ENCODE results near the gene CCDC82. TPM values are rescaled to one million over a fixed set of nuclear protein-coding genes. Genes with fewer than 3 reads are reported as not detected.

Gene CCDC82
- total and polyA plus RNA-seq, 2 of the 4 experiments (the other 2 are of a cell fraction): 4.1 to 9.4 TPM

DNA sequence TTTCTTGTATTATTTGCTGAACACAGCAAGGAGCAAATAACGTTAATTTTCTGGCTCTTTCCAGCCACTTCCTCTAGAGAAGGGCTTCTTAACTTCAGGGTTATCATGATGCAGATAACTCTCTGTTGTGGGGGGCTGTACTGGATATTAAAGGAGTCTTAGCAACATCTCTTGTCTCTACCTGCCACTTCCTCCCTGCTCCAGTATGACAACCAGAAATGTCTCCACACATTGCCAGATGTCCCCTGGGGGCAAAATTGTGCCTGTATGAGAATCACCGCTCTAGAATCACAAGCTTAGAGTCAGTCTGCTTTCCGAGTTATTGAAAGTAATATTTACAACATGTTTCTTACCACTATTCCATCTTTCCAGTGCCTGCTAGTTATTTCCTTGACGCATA, 6.9 kb upstream of the CCDC82 start:
- H2AFZ ChIP-seq (replicated peaks; ENCODE audit: low read length, poor library complexity): no peak overlapping the region
- no peak overlapping the region for H3K18ac ChIP-seq (ENCODE audit: low read depth, low read length)
- H3K14ac ChIP-seq (replicated peaks; ENCODE audit: low read depth, low read length): no peak overlapping the region
- H3K27ac ChIP-seq (ENCODE audit: insufficient read depth, low read length): no peak overlapping the region
- H2AK9ac ChIP-seq (replicated peaks; ENCODE audit: low read depth, low read length, poor library complexity): no peak overlapping the region
- H3K9me1 ChIP-seq (ENCODE audit: insufficient read depth, low read length): no peaks in the 10 kb centered on the region
- CTCF ChIA-PET: no interaction called here
- H4K5ac ChIP-seq (ENCODE audit: low read depth, low read length): no peak overlapping the region
- peaks cover 3 to 10% of the 10 kb centered on the region in 2 experiments for H3K79me1 ChIP-seq (ENCODE audit: low read depth in 1 of 2, low read length in 2 of 2)
- no peak overlapping the region for H3K9ac ChIP-seq (ENCODE audit: low read depth, low read length)
- no peaks in the 10 kb centered on the region for H3K4me1 ChIP-seq (ENCODE audit: control insufficient read depth, insufficient read depth, low read length)
- DNase-seq (no peak), ATAC-seq (ENCODE audit: low read depth) (no peak)
- H3K36me3 ChIP-seq (ENCODE audit: control insufficient read depth, insufficient read depth, low read length): no peaks in the 10 kb centered on the region
- no peaks in the 10 kb centered on the region for H4K20me1 ChIP-seq (ENCODE audit: insufficient read depth, low read length)
- H4K91ac ChIP-seq (ENCODE audit: insufficient read depth, low read depth, low read length): no peak overlapping the region
- H2BK5ac ChIP-seq (ENCODE audit: low read depth, low read length, poor library complexity, severe bottlenecking): no peak overlapping the region
- H3K4me3 ChIP-seq (ENCODE audit: insufficient read depth, low read depth, low read length): no peak overlapping the region
- no peak overlapping the region for H3K4ac ChIP-seq (ENCODE audit: low read depth, low read length)
- no peak overlapping the region for H3K56ac ChIP-seq (ENCODE audit: extremely low read depth, insufficient read depth, low read length)
- H4K8ac ChIP-seq (ENCODE audit: low read depth in 2 of 2, low read length in 2 of 2): no peak overlapping the region
- H2BK120ac ChIP-seq (ENCODE audit: low read depth, low read length): no peak overlapping the region
- in situ Hi-C loops (cut with MboI; ENCODE audit: low sequenced_read_pairs): loop anchor here (10.0 kb wide), 1 partner anchor 552 kb away; no protein-coding TSS in a partner anchor
- H3K4me2 ChIP-seq (ENCODE audit: low read depth, low read length): no peak overlapping the region
- no peak overlapping the region for H3K23ac ChIP-seq (ENCODE audit: low read depth, low read length)
- H3K9me3 ChIP-seq (ENCODE audit: control insufficient read depth, insufficient read depth, low read length): no peaks in the 10 kb centered on the region
- BruUV-seq (replicated peaks): no TSS peak
- intact Hi-C loops (cut with micrococcal nuclease): no loop called here
- no CpG with 5 or more reads among the region's 4 CpGs for WGBS, 2 experiments (ENCODE audit: extremely low coverage in 2 of 2, insufficient read length in 1 of 2)
- dilution Hi-C loops (cut with HindIII; ENCODE audit: low sequenced_read_pairs, unreplicated experiment): no loop called here
- H3K27me3 ChIP-seq (ENCODE audit: control insufficient read depth, insufficient read depth, low read length): no peaks in the 10 kb centered on the region; the same call in none of the 2 replicates
- no peak overlapping the region for H2BK20ac ChIP-seq (ENCODE audit: low read depth, low read length)
- TF ChIP-seq RAD21 (IDR thresholded peaks at IDR 0.05; ENCODE audit: low read length) (no peak), CEBPB (IDR thresholded peaks at IDR 0.05; ENCODE audit: low read depth, low read length) (no peak), CHD1 (IDR thresholded peaks at IDR 0.05; ENCODE audit: low read depth, low read length) (no peak), RFX5 (IDR thresholded peaks at IDR 0.05; ENCODE audit: low read depth, low read length) (no peak), RCOR1 (IDR thresholded peaks at IDR 0.05; ENCODE audit: insufficient replicate concordance, low read length) (no peak), USF2 (IDR thresholded peaks at IDR 0.05; ENCODE audit: low read depth, low read length) (no peak), CTCF (conservative IDR thresholded peaks at IDR 0.05; ENCODE audit: low read depth, low read length) (no peak), ELK1 (IDR thresholded peaks at IDR 0.05; ENCODE audit: borderline replicate concordance, low read depth, low read length) (no peak), SMC3 (IDR thresholded peaks at IDR 0.05; ENCODE audit: low read depth, low read length) (no peak), MXI1 (IDR thresholded peaks at IDR 0.05; ENCODE audit: borderline replicate concordance, low read depth, low read length) (no peak), MAFK (IDR thresholded peaks at IDR 0.05; ENCODE audit: low read depth, low read length) (no peak), NFE2L2 (IDR thresholded peaks at IDR 0.05; ENCODE audit: low read depth, low read length) (no peak), POLR2A (IDR thresholded peaks at IDR 0.05; ENCODE audit: low read depth, low read length) (no peak)
- no peak overlapping the region for H2AK5ac ChIP-seq (ENCODE audit: low read depth, low read length)
- POLR2A ChIA-PET (ENCODE audit: unreplicated experiment): no interaction called here
- no peak overlapping the region for H2BK15ac ChIP-seq (ENCODE audit: low read depth, low read length)

Data from IMR-90 (cell line).